ENCODE results near the gene PRXL2A.

GRCh38 chr10:80436446-80437098, 28.2 kb downstream of the PRXL2A start:
- TF ChIP-seq POLR2A (IDR thresholded peaks at IDR 0.05; ENCODE audit: low read depth, low read length) (no peak), CTCF (conservative IDR thresholded peaks at IDR 0.05; ENCODE audit: low read depth, low read length) (no peak), RCOR1 (IDR thresholded peaks at IDR 0.05; ENCODE audit: insufficient replicate concordance, low read length) (no peak), USF2 (IDR thresholded peaks at IDR 0.05; ENCODE audit: low read depth, low read length) (no peak)

Measured in IMR-90 (cell line).